Activated T-helper 9 cell treated with anti-CD3 and anti-CD28 coated beads, Interleukin-2, amount 50 U/mL, for 16 hours (primary cell): ENCODE results near the gene SUN3.

Experiments used
- DNase-seq: peaks from one replicate; pipeline ENCODE4 v3.0.0-alpha.2; 2020; ENCODE audit warnings: low read depth

SUN3 gene

GRCh38 chr7:47973739-47974138 is 55.2 kb downstream of the SUN3 start:
- DNase-seq: no peak

GRCh38 chr7:47970761-47971160 is 58.1 kb downstream of the SUN3 start:
- DNase-seq: no peak

DNA sequence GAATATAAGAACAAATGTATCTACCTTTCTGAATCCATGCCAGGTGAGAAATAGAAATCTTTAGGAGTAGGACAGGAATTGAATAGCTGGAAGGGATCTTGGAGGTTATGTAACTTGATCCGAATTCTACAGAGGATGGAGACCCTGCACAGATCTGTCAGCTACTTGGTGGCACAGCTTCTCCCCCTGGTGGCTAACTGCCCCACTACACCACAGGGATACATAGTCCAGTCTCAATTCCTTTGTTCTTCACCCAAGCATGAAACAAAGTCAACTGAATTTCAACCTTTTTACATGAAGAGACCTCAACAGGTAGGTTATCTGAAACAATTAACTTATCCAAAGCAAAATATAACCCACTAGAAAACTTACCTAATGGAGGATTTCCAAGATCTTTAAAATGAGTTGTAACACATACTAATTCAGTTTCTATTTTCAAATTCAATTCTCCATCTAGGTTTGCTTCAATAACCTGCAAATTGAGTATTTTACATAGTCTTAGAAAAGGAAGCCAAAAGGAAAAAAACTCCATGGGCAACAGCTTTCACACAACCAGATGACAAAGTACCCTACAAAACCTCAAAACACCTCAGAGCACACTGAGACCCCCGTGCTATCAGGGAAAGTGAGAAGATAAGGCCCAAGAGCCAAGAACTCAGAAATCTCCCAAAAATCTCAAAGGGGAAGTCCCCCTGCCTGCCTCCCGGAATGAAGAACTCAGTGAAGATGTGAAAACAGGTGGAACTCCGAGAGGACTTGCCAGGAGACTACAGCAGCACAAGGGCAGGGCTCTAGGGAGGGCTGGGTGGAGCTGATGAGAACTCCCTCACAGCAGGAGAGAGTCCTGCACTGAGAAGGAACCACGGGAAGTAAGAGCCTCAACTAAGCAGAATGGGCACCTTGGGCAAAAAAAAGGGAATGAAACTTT is 59.8 kb downstream of the SUN3 start:
- DNase-seq: peak; percentile 14

- DNase-seq: no peak
Measured at GRCh38 chr7:47967708-47968107, 61.2 kb downstream of the SUN3 start.

GRCh38 chr7:47967123-47967522 is 61.8 kb downstream of the SUN3 start:
- no peak for DNase-seq

GRCh38 chr7:47965456-47965855 is 63.5 kb downstream of the SUN3 start:
- no peak for DNase-seq

DNA sequence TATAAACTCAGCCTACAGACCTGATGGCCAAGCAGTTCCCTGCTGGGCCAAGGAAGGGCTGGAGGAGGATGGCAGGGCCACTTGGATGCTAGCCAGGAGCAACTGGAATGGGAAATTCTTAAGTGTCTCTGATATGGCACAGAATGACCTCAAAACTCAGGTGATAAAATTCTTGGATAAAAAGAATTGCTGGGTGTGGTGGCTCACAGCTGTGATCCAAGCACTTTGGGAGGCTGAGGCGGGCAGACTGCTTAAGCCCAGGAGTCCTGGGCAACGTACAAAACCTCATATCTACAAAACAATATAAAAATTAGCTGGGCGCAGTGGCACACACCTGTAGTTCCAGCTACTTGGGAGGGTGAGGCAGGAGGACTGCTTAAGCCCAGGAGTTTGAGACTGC is 66.6 kb downstream of the SUN3 start:
- DNase-seq: no peak

- no peak for DNase-seq
Measured at GRCh38 chr7:47957156-47957555, 71.8 kb downstream of the SUN3 start.

DNA sequence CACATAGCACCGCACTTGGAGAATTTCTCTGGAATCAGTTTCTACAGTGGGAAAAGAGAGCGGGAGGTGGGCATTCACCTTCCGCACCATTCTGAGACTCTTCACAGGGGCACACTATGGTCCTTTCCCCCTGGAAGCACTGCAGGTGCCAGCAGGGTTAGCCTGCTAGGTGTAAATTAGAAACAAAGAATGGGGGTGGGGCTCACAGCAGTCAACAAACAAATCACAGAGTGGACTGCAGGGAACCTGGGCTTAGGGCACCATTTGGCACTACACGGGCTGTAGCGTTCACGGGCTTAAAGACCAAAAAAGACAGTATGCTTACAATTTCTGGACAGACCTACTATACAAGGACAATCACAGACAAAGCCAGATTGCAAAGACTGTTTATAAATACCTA is 72.7 kb downstream of the SUN3 start:
- DNase-seq: no peak

DNA sequence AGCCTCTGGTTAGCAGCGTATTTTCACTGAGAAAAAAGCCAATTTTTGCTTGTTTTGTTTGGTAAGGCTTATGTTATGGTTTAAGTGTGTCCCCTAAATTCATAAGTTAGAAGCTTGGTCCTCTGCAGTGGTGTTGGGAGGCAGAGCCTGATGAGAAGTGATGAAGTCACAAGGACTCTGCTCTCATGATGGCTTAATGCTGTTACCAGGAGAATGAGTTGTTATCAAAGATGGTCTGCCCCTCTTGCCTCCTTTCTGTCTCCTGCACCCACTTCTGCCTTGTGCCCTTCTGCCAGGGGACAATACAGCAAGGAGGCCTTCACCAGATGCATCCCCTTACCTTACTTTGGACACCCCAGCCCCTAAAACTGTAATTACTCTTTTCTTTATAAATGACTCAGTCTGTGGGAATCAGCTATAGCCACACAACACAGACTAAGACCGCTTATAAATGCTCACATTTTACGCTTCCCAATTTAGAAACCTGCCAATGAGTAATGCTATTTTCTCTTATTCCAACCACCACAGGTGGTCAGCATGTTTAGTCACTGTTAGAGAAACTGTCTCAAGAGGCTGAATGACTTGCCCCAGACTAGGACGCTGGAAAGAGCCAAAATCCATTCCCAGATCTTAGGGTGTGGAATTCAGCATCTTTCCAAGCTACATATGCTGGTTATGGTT is 74.5 kb downstream of the SUN3 start:
- DNase-seq: no peak

GRCh38 chr7:47953822-47954221 is 75.1 kb downstream of the SUN3 start:
- no peak for DNase-seq

- DNase-seq: no peak
Measured at GRCh38 chr7:47952224-47952623, 76.7 kb downstream of the SUN3 start.

DNA sequence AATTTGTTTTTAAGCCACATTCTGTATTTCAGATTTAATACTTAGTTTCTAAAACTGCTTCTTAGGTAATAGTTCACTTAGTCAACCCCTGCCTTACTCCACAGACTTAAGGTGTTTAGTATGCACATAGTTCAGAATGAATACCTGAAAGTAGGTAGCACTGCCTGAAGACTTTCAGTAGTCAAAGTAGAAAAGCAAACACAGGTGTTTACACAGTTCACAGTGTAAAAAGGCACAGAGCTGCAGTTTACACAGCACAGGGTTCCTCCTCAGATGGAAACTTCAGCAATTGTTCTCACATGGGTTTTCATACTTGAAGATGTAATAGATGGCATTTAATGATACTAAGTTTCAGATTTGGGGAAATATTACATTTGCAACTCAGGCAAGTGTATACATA is 77.5 kb downstream of the SUN3 start:
- no peak for DNase-seq

DNA sequence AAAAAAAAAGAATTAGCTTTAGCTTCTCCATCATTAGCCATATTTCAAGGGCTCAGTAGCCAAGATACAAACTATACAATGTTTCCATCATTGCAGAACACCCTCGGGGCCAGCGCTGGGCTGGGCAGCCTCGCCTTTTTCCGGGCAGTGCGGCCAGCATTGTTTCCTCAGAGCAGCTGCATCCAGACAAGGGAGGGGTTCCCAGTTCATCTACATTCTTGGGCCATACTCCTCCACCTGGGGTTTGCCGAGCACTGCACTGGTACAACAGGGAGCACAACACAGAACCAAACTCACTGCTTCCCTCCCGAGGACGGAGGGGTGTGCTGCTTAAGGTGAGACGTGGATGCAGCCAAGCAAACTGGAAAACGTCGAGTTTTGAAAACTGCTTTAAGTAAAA is 78.2 kb downstream of the SUN3 start:
- no peak for DNase-seq

- no peak for DNase-seq
Measured at GRCh38 chr7:47949703-47950102, 79.2 kb downstream of the SUN3 start.

GRCh38 chr7:47948141-47948790 is 80.6 kb downstream of the SUN3 start, which contains the start of gene PKD1L1:
TSS of gene PKD1L1 (minus strand) at chr7:47948466. CDS start at chr7:47948440, 26 bp downstream.
- DNase-seq: no peak

- no peak for DNase-seq
Measured at GRCh38 chr7:47947355-47947749, 81.6 kb downstream of the SUN3 start.

DNA sequence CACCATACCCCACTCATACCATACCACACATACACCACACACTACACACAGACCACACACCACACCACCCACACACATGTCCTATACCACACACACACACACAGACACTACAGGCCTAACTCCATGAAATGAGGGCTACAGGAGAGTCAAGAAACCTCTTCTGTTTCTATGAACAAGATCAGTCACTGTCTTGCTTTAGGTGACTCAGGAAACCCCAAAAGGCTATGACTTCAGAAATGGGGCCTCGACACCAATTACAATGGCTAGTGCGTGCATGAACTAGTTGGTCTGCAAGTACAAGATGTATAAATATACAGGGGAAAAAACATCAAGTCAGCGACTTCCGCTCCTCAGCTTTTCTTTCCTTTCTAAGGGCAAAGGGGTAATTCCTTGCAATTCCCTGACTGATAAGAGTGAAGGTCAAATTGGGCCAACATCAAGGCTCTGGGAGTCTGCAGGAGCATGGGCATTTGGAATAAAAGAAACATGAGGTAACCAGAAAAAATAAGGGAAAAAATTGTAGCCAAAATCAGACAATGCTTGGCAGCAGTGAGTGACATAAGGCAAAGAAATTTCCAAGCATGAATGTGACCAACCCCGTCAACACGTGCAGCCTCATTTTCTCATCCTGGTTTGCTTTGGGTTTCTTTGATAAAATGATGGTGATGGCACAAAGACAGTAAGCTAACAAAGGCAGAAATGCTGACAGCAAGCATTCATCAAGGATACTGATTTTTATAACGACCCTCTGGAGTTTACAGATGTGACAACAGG is 82.1 kb downstream of the SUN3 start:
- DNase-seq: no peak

- peak; percentile 49 for DNase-seq
Measured at GRCh38 chr7:47945261-47946015, 83.5 kb downstream of the SUN3 start.

DNA sequence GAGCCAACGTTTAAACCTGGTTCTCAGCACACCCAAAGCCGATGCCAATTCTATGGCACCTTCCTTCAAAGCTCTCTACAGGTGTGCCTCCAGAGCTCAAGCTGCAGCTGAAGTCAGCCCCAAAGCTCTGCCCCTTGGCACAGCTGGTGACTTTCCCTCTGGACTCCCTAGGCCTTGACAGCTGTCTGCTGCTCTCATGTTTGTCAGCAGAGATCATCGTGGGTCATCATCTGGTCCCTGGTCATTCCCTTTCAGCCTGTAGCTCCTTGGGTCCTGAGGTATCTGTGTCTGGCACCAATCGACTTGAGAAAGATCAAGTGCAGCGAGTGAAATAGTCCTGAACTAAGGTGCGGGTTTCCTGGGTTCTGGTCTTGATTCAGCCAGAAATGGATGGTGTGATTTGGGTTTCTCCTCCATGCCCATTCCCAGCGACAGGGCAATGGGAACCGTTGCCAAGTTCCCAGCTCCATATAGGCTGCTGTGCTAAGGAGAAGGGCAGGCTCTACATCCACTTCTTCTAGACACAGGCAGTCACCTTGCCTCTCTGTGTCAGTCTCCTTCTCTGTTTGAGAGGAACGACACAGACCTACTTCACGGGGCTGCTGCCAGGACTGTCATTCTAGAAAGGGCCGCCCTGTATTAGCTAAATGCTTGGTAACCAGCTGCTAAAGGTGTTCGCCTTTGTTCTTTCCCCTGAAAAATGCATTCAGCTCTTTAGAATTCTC is 84.2 kb downstream of the SUN3 start:
- no peak for DNase-seq
